Keratinocyte (primary cell): ENCODE results near the gene FRAT2. TPM values are rescaled to one million over a fixed set of nuclear protein-coding genes. Genes with fewer than 3 reads are reported as not detected.

Experiments used
- DNase-seq: peaks from one replicate; pipeline ENCODE4 v3.0.0-alpha.2; 2011; ENCODE audit warnings: low read depth, missing footprints, low spot score
- FAIRE-seq: peaks from 2 replicates; lab custom pipeline; 2011; peaks lifted over from hg19 to GRCh38; lab: Jason Lieb, UNC
- H2AFZ ChIP-seq: 2 replicates; pipeline ENCODE4 v1.6.0; 2012; ENCODE audit warnings: low read length, control low read depth, inconsistent platforms; ENCODE audit not compliant: control insufficient read depth
- H3K27ac ChIP-seq: 2 replicates; pipeline ENCODE4 v1.5.1; 2011; ENCODE audit warnings: low read length; ENCODE audit not compliant: control insufficient read depth, insufficient read depth
- H3K27me3 ChIP-seq: 3 replicates; pipeline ENCODE4 v1.6.0; 2011; ENCODE audit warnings: low read length; ENCODE audit not compliant: control insufficient read depth, insufficient read depth; ENCODE audit errors: extremely low read depth
- H3K36me3 ChIP-seq, 2 experiments: 2 replicates in 1 of 2; 3 replicates in 1 of 2; pipeline ENCODE4 v1.5.1; 2011; ENCODE audit warnings: low read length in 2 of 2, mild to moderate bottlenecking in 1 of 2; ENCODE audit not compliant: control insufficient read depth in 2 of 2, insufficient read depth in 2 of 2; ENCODE audit errors: extremely low read depth in 1 of 2
- H3K4me1 ChIP-seq: 3 replicates; pipeline ENCODE4 v1.5.1; 2011; ENCODE audit warnings: low read length; ENCODE audit not compliant: control insufficient read depth, insufficient read depth; ENCODE audit errors: extremely low read depth
- H3K4me2 ChIP-seq: 3 replicates; pipeline ENCODE4 v1.6.0; 2011; ENCODE audit warnings: low read depth, low read length; ENCODE audit not compliant: control insufficient read depth, insufficient read depth; ENCODE audit errors: extremely low read depth
- H3K4me3 ChIP-seq, 3 experiments: fragments of 200-600 bp in 1 of 3; sonication (generic) in 1 of 3; 2 replicates in 2 of 3; 3 replicates in 1 of 3; pipeline ENCODE4 v1.5.1; 2011 to 2016; ENCODE audit warnings: low read length in 3 of 3, mild to moderate bottlenecking in 3 of 3, control low read depth in 2 of 3, inconsistent platforms in 1 of 3, low read depth in 1 of 3, mixed read lengths in 1 of 3, mixed run types in 1 of 3, moderate library complexity in 1 of 3; ENCODE audit not compliant: control insufficient read depth in 2 of 3, insufficient read depth in 2 of 3; ENCODE audit errors: extremely low read depth in 1 of 3
- H3K79me2 ChIP-seq: 2 replicates; pipeline ENCODE4 v1.6.0; 2012; ENCODE audit warnings: low read length; ENCODE audit not compliant: control insufficient read depth, insufficient read depth
- H3K9ac ChIP-seq: 3 replicates; pipeline ENCODE4 v1.6.0; 2011; ENCODE audit warnings: low read length; ENCODE audit not compliant: control insufficient read depth, insufficient read depth; ENCODE audit errors: extremely low read depth
- H3K9me1 ChIP-seq: 3 replicates; pipeline ENCODE4 v1.6.0; 2011; ENCODE audit warnings: low read length; ENCODE audit not compliant: control insufficient read depth, insufficient read depth; ENCODE audit errors: extremely low read depth
- H3K9me3 ChIP-seq: 2 replicates; pipeline ENCODE4 v1.5.1; 2012; ENCODE audit warnings: low read depth, low read length; ENCODE audit not compliant: control insufficient read depth
- H4K20me1 ChIP-seq: 3 replicates; pipeline ENCODE4 v1.6.0; 2011; ENCODE audit warnings: low read length; ENCODE audit not compliant: control insufficient read depth, insufficient read depth; ENCODE audit errors: extremely low read depth
- CTCF ChIP-seq, 3 experiments: IDR thresholded peaks in 1 of 3; conservative IDR thresholded peaks in 1 of 3; optimal IDR thresholded peaks in 1 of 3; 2 replicates in 2 of 3; 3 replicates in 1 of 3; pipeline versions ENCODE3 to v1.5.1; 2011; ENCODE audit warnings: low read length in 3 of 3, mild to moderate bottlenecking in 3 of 3, moderate library complexity in 2 of 3, control low read depth in 1 of 3, inconsistent platforms in 1 of 3; ENCODE audit not compliant: insufficient read depth in 2 of 3; ENCODE audit errors: extremely low read depth in 1 of 3
- EZH2 ChIP-seq: IDR thresholded peaks from one replicate; pipeline ENCODE4 v1.6.1; 2012; ENCODE audit warnings: inconsistent platforms, mild to moderate bottlenecking, low read length, moderate library complexity
- dilution Hi-C: fragments of 300-500 bp; cut with MboI; formaldehyde crosslinking; loops from one replicate; pipeline ENCODE4 v1.7.0; 2020; ENCODE audit warnings: low sequenced_read_pairs; ENCODE audit not compliant: extremely low pct_ligation_motif_present
- polyA plus RNA-seq, 5 experiments: library from polyadenylated mRNA; depleted of rRNA in 3 of 5; stranded (reverse) in 3 of 5; stranded (forward) in 1 of 5; unstranded in 1 of 5; fragments of >200 nt; gene quantifications; 1 replicate in 1 of 5; 2 replicates in 3 of 5; 3 replicates in 1 of 5; pipeline versions ENCODE4 v1.2.1 to v1.2.3, GENCODE V29; 2011 to 2012; ENCODE audit warnings: missing spikeins in 2 of 5, low read depth in 1 of 5, low replicate concordance in 1 of 5

Gene FRAT2
- polyA plus RNA-seq, 1 donor (not counting 4 experiments of a cell fraction or from before 2014, with no cell fraction given), result 5.5 TPM

GRCh38 chr10:97365761-97366351, 31.3 kb upstream of the FRAT2 start:
- peaks cover 40 to 44% of the 10 kb centered on the region in 2 experiments for H3K36me3 ChIP-seq

GRCh38 chr10:97363071-97363470, 28.5 kb upstream of the FRAT2 start:
- H3K9me1 ChIP-seq, result peaks cover 2% of the 10 kb centered on the region
- no peaks in the 10 kb centered on the region for H3K79me2 ChIP-seq
- dilution Hi-C loops, result no loop called here
- H3K36me3 ChIP-seq, result peaks cover 42 to 43% of the 10 kb centered on the region in 2 experiments
- H3K27me3 ChIP-seq, result no peaks in the 10 kb centered on the region
- H3K9ac ChIP-seq, result no peak overlapping the region
- no peaks in the 10 kb centered on the region for H3K9me3 ChIP-seq
- no peak overlapping the region for H3K4me3 ChIP-seq
- TF ChIP-seq EZH2 (no peak), CTCF (optimal IDR thresholded peaks at IDR 0.05 in 1 of 3, IDR thresholded peaks at IDR 0.05 in 1 of 3, conservative IDR thresholded peaks at IDR 0.05 in 1 of 3; ENCODE audit: extremely low read depth in 1 of 3, insufficient read depth in 2 of 3, low read length in 3 of 3) (no peak)
- peaks cover 5% of the 10 kb centered on the region for H3K4me1 ChIP-seq
- H3K4me2 ChIP-seq, result no peak overlapping the region
- DNase-seq (no peak), FAIRE-seq (no peak)
- no peak overlapping the region for H3K27ac ChIP-seq
- H2AFZ ChIP-seq, result no peak overlapping the region
- no peaks in the 10 kb centered on the region for H4K20me1 ChIP-seq

More at GRCh38 chr10:97365761-97366351, 31.3 kb upstream of the FRAT2 start:
- H3K4me1 ChIP-seq, result peaks cover 4% of the 10 kb centered on the region
- H3K9me3 ChIP-seq, result no peaks in the 10 kb centered on the region
- H3K27me3 ChIP-seq, result no peaks in the 10 kb centered on the region
- TF ChIP-seq CTCF (optimal IDR thresholded peaks at IDR 0.05 in 1 of 3, IDR thresholded peaks at IDR 0.05 in 1 of 3, conservative IDR thresholded peaks at IDR 0.05 in 1 of 3; ENCODE audit: extremely low read depth in 1 of 3, insufficient read depth in 2 of 3, low read length in 3 of 3) (no peak), EZH2 (no peak)
- no peak for DNase-seq
- H3K9ac ChIP-seq, result no peak overlapping the region
- no peak overlapping the region for H3K4me2 ChIP-seq
- no peaks in the 10 kb centered on the region for H4K20me1 ChIP-seq
- no peak overlapping the region for H2AFZ ChIP-seq
- no peaks in the 10 kb centered on the region for H3K79me2 ChIP-seq
- FAIRE-seq, result no peak
- dilution Hi-C loops, result no loop called here
- peaks cover 2% of the 10 kb centered on the region for H3K9me1 ChIP-seq
- H3K4me3 ChIP-seq, result no peak overlapping the region
- no peak overlapping the region for H3K27ac ChIP-seq
